Lung (tissue), 12 donors: ENCODE data around the gene DIP2B. TPM values are rescaled to one million over a fixed set of nuclear protein-coding genes. Genes with fewer than 3 reads are reported as not detected.

Experiments
- ATAC-seq: fragments of 200-7000 bp; cut with Tn5 transposase; one replicate; pipeline ENCODE4 v1.9.1; 2020; ENCODE audit warnings: moderate number of reproducible peaks; ENCODE audit not compliant: insufficient read depth, low FRiP score
- DNase-seq, 3 donors: peaks; one replicate each; pipeline ENCODE4 v3.0.0-alpha.2; 2013 to 2017
- H3K27ac ChIP-seq, 2 donors: one replicate each; pipeline ENCODE4 v1.5.1; 2013; ENCODE audit warnings: mild to moderate bottlenecking in 2 of 2, moderate library complexity in 2 of 2, control low read depth in 1 of 2, inconsistent platforms in 1 of 2, low read depth in 1 of 2, low read length in 1 of 2
- H3K27me3 ChIP-seq, 3 donors: one replicate each; pipeline ENCODE4 v1.5.1; 2013; ENCODE audit warnings: low read length in 2 of 3; ENCODE audit not compliant: control insufficient read depth in 3 of 3, insufficient read depth in 3 of 3
- H3K36me3 ChIP-seq, 4 donors: one replicate each; pipeline ENCODE4 v1.5.1; 2013; ENCODE audit warnings: low read length in 4 of 4, mild to moderate bottlenecking in 1 of 4, moderate library complexity in 1 of 4; ENCODE audit not compliant: control insufficient read depth in 4 of 4, insufficient read depth in 4 of 4
- H3K4me1 ChIP-seq, 5 donors: one replicate each; pipeline ENCODE4 v1.5.1; 2013; ENCODE audit warnings: low read length in 5 of 5, mild to moderate bottlenecking in 2 of 5, moderate library complexity in 1 of 5; ENCODE audit not compliant: control insufficient read depth in 5 of 5, insufficient read depth in 5 of 5
- H3K4me3 ChIP-seq: one replicate; pipeline ENCODE4 v1.5.1; 2013; ENCODE audit warnings: mild to moderate bottlenecking, control low read depth, moderate library complexity
- H3K9ac ChIP-seq, 2 donors: one replicate each; pipeline ENCODE4 v1.5.1; 2013; ENCODE audit warnings: low read length in 2 of 2, control low read depth in 1 of 2; ENCODE audit not compliant: insufficient read depth in 1 of 2
- H3K9me3 ChIP-seq, 4 donors: one replicate each; pipeline ENCODE4 v1.5.1; 2013; ENCODE audit warnings: low read length in 3 of 4, mild to moderate bottlenecking in 1 of 4, moderate library complexity in 1 of 4; ENCODE audit not compliant: control insufficient read depth in 4 of 4, insufficient read depth in 3 of 4
- CTCF ChIP-seq: IDR thresholded peaks from 2 replicates; pipeline ENCODE4 v1.5.1; 2012; ENCODE audit warnings: mild to moderate bottlenecking; ENCODE audit errors: control extremely low read depth, extremely low read depth
- WGBS, 2 donors: extraction: QIAGEN DNeasy Blood & Tissue Kit; methylation state at CpG; one replicate each; pipeline ENCODE4 v1.1.7; 2013; 5-methylcytosine and 5-hydroxymethylcytosine counted together
- polyA plus RNA-seq, 2 donors: library from polyadenylated mRNA; stranded (reverse); fragments of 200-250 nt; gene quantifications; one replicate each; pipeline ENCODE4 v1.2.1, GENCODE V29; 2013
- total RNA-seq, 2 donors: library from RNA; depleted of rRNA in 1 of 2; stranded (reverse); fragments of >200 nt in 1 of 2; gene quantifications; one replicate each; pipeline ENCODE4 v1.2.1, GENCODE V29; 2014 to 2021
- donor health status: control.
- donor health status: control.
- donor health status: Bipolar disorder and iron deficiency.
- donor health status: healthy.
- donor health status: DM: yes; HTN: yes; CAD: no.

The DIP2B gene
- total and polyA plus RNA-seq, 4 donors = 4.2 to 55.8 (median 18.6) TPM

DNA sequence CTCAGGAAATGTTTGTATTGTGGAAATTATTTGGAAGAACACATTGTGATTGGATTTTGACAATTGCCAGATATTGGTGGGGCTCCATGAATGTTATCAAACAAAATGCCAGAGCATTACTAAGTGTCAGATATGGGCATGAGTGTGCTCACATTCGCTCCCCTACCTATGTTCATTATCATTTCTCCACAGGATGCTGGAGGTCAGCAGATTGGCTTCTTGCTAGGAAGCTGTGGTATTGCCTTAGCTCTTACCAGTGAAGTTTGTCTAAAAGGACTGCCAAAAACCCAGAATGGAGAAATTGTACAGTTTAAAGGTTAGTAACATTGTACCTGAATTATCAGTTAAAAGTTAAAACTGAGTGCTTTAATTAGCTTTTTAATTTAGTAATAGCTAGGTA is 180.9 kb downstream of the DIP2B start:
- no peak for TF ChIP-seq CTCF
- H3K9me3 ChIP-seq = no peaks in the 10 kb centered on the region
- WGBS, 2 donors = 82 to 86% methylated on average over 1 of the region's 1 CpG
- ATAC-seq (no peak), DNase-seq (no peak)
- H3K4me3 ChIP-seq = no peak overlapping the region
- H3K36me3 ChIP-seq = peaks cover 2 to 29% (median 16%) of the 10 kb centered on the region in 4 donors
- peaks cover 0 to 13% (median 0%) of the 10 kb centered on the region in 5 donors for H3K4me1 ChIP-seq
- no peak overlapping the region for H3K9ac ChIP-seq
- H3K27ac ChIP-seq = no peak overlapping the region
- H3K27me3 ChIP-seq = no peaks in the 10 kb centered on the region

- no peak overlapping the region for H3K9ac ChIP-seq
- no peaks in the 10 kb centered on the region for H3K27me3 ChIP-seq
- no peaks in the 10 kb centered on the region for H3K9me3 ChIP-seq
- 94% methylated on average over 4 of the region's 4 CpGs for WGBS, 2 donors
- H3K4me3 ChIP-seq = no peak overlapping the region
- no peak for ATAC-seq
- no peak overlapping the region for H3K27ac ChIP-seq
- no peak for TF ChIP-seq CTCF
- peak in 1 of 3 donors; percentile 2 for DNase-seq
- H3K36me3 ChIP-seq = peaks cover 2 to 29% (median 16%) of the 10 kb centered on the region in 4 donors
- peaks cover 0 to 11% (median 0%) of the 10 kb centered on the region in 5 donors for H3K4me1 ChIP-seq
Observed at GRCh38 chr12:50686406-50686805, 181.6 kb downstream of the DIP2B start.

GRCh38 chr12:50686976-50687375 is 182.2 kb downstream of the DIP2B start:
- no peak overlapping the region for H3K27ac ChIP-seq
- WGBS, 2 donors = 77 to 89% methylated on average over 2 of the region's 2 CpGs
- no peak for TF ChIP-seq CTCF
- no peaks in the 10 kb centered on the region for H3K9me3 ChIP-seq
- peaks cover 2 to 24% (median 16%) of the 10 kb centered on the region in 4 donors for H3K36me3 ChIP-seq
- H3K27me3 ChIP-seq = no peaks in the 10 kb centered on the region
- peak in 2 of 3 donors; percentile 49 to 76 for DNase-seq
- no peak for ATAC-seq
- no peak overlapping the region for H3K9ac ChIP-seq
- H3K4me3 ChIP-seq = no peak overlapping the region
- H3K4me1 ChIP-seq = peaks cover 0 to 11% (median 0%) of the 10 kb centered on the region in 5 donors

DNA sequence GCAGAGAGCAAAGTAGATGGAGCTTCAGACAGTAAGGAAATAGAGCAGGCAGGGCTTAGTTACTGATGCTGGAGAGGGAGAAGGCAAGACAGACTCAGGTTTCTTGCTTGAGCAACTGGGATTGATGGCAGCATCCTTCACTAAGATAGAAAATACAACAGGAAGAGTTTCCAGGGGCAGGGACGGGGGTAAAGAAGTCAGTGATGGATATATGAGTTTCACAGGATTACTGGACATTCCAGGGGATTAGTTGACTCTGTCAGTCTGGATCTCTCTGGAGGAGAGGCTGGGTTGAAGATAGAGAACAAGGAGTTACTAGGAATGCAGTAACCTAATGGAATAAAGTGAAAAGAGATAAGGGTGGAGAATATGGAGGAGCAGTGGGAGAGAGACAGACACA is 184.7 kb downstream of the DIP2B start:
- peaks cover 9 to 32% (median 27%) of the 10 kb centered on the region in 4 donors for H3K36me3 ChIP-seq

More for the DNA sequence above, 184.7 kb downstream of the DIP2B start:
- Histone ChIP-seq H3K4me3 (no peak overlapping the region), H3K9me3 (no peaks in the 10 kb centered on the region), H3K9ac (no peak overlapping the region), H3K4me1 (peaks cover 0 to 11% (median 0%) of the 10 kb centered on the region in 5 donors), H3K27me3 (no peaks in the 10 kb centered on the region), H3K27ac (no peak overlapping the region)
- no peak for TF ChIP-seq CTCF
- ATAC-seq (no peak), DNase-seq (no peak)
- 92 to 95% methylated on average over 1 of the region's 1 CpG for WGBS, 2 donors
